WTC11 (cell line): ENCODE data around the gene SPTLC1. TPM values are rescaled to one million over a fixed set of nuclear protein-coding genes. Genes with fewer than 3 reads are reported as not detected.
A peak's percentile ranks its signal among the peaks of the same experiment; 100 is the strongest.

ENCODE experiments used
- ATAC-seq: fragments of 200-7000 bp; cut with Tn5 transposase; 2 replicates; pipeline ENCODE4 v1.10.0; 2021; ENCODE audit warnings: mild to moderate bottlenecking, moderate library complexity
- CTCF ChIA-PET: fragments of 300-600 bp; sonication (Branson Sonifier 250); formaldehyde crosslinking; loops from one replicate; lab custom pipeline; 2021; ENCODE audit warnings: antibody characterized with exemption; lab: Charles Lee
- POLR2A ChIA-PET: fragments of 350-600 bp; sonication (Branson Sonifier 250); formaldehyde crosslinking; loops from one replicate; lab custom pipeline; 2021; ENCODE audit warnings: antibody characterized with exemption; lab: Charles Lee
- DNase-seq: peaks from one replicate; pipeline ENCODE4 v3.0.0; 2021; ENCODE audit warnings: low spot score
- H3K27ac Mint-ChIP-seq: 2 replicates; pipeline ENCODE4 v1.8.0; 2021; ENCODE audit warnings: mixed read lengths
- H3K27me3 Mint-ChIP-seq: 2 replicates; pipeline ENCODE4 v1.8.0; 2021; ENCODE audit warnings: low read depth, mild to moderate bottlenecking, moderate library complexity, mixed read lengths
- H3K36me3 Mint-ChIP-seq: 2 replicates; pipeline ENCODE4 v1.8.0; 2021; ENCODE audit warnings: mixed read lengths
- H3K4me1 Mint-ChIP-seq: 2 replicates; pipeline ENCODE4 v1.8.0; 2022; ENCODE audit warnings: mixed read lengths
- H3K4me3 Mint-ChIP-seq: 2 replicates; pipeline ENCODE4 v1.8.0; 2021; ENCODE audit warnings: mild to moderate bottlenecking, moderate library complexity, mixed read lengths
- H3K9me3 Mint-ChIP-seq: 2 replicates; pipeline ENCODE4 v1.8.0; 2021; ENCODE audit warnings: mixed read lengths
- AFF4 ChIP-seq: sonication (generic); formaldehyde crosslinking; IDR thresholded peaks from 2 replicates; pipeline ENCODE4 v1.8.1; 2023; ENCODE audit warnings: mild to moderate bottlenecking, missing genetic modification reagents, borderline replicate concordance
- E2F4 ChIP-seq: sonication (generic); formaldehyde crosslinking; IDR thresholded peaks from 2 replicates; pipeline ENCODE4 v1.8.1; 2022; ENCODE audit warnings: low read depth, mild to moderate bottlenecking, moderate library complexity, missing genetic modification reagents, borderline replicate concordance
- FOXK1 ChIP-seq: sonication (generic); formaldehyde crosslinking; IDR thresholded peaks from 2 replicates; pipeline ENCODE4 v1.8.0; 2022; ENCODE audit warnings: mild to moderate bottlenecking, moderate library complexity, missing genetic modification reagents
- MXD4 ChIP-seq: fragments of 250-450 bp; sonication (Bioruptor Pico); IDR thresholded peaks from 2 replicates; pipeline ENCODE4 v1.8.0; 2021; ENCODE audit warnings: mild to moderate bottlenecking, moderate library complexity, borderline replicate concordance
- NR2C2 ChIP-seq: sonication (generic); formaldehyde crosslinking; IDR thresholded peaks from 2 replicates; pipeline ENCODE4 v1.8.0; 2022; ENCODE audit warnings: mild to moderate bottlenecking, missing genetic modification reagents
- NR3C1 ChIP-seq: sonication (generic); formaldehyde crosslinking; conservative IDR thresholded peaks from 2 replicates; pipeline ENCODE4 v1.8.1; 2023; ENCODE audit warnings: low read depth, mild to moderate bottlenecking, missing genetic modification reagents
- RELA ChIP-seq: sonication (generic); formaldehyde crosslinking; IDR thresholded peaks from 2 replicates; pipeline ENCODE4 v1.8.1; 2022; ENCODE audit warnings: missing genetic modification reagents, mild to moderate bottlenecking, borderline replicate concordance
- TCF7 ChIP-seq: sonication (generic); formaldehyde crosslinking; IDR thresholded peaks from 2 replicates; pipeline ENCODE4 v1.8.0; 2022; ENCODE audit warnings: mild to moderate bottlenecking, low read depth, missing genetic modification reagents, moderate library complexity
- TEAD4 ChIP-seq: sonication (generic); formaldehyde crosslinking; IDR thresholded peaks from 2 replicates; pipeline ENCODE4 v1.8.0; 2022; ENCODE audit warnings: mild to moderate bottlenecking, missing genetic modification reagents
- ZNF121 ChIP-seq: sonication (generic); formaldehyde crosslinking; IDR thresholded peaks from 2 replicates; pipeline ENCODE4 v1.8.0; 2023; ENCODE audit warnings: missing genetic modification reagents
- ZNF138 ChIP-seq: sonication (generic); formaldehyde crosslinking; conservative IDR thresholded peaks from 2 replicates; pipeline ENCODE4 v1.8.1; 2022; ENCODE audit warnings: mild to moderate bottlenecking, moderate library complexity, missing genetic modification reagents
- ZNF263 ChIP-seq: sonication (generic); formaldehyde crosslinking; IDR thresholded peaks from 2 replicates; pipeline ENCODE4 v1.8.1; 2022; ENCODE audit warnings: low read depth, mild to moderate bottlenecking, moderate library complexity, missing genetic modification reagents
- ZNF396 ChIP-seq: fragments of 250-450 bp; sonication (Bioruptor Pico); IDR thresholded peaks from 2 replicates; pipeline ENCODE4 v1.8.0; 2021; ENCODE audit warnings: mild to moderate bottlenecking, moderate library complexity, borderline replicate concordance
- ZNF512 ChIP-seq: sonication (generic); formaldehyde crosslinking; IDR thresholded peaks from 2 replicates; pipeline ENCODE4 v1.8.1; 2022; ENCODE audit warnings: missing genetic modification reagents, borderline replicate concordance
- total RNA-seq: library from RNA; stranded (reverse); gene quantifications from 3 replicates; pipeline ENCODE4 v1.2.3, GENCODE V29; 2021
- TF ChIP-seq, protein P1 (sequence below): sonication (generic); formaldehyde crosslinking; IDR thresholded peaks from 2 replicates; pipeline ENCODE4 v1.8.1; 2022; ENCODE audit warnings: mild to moderate bottlenecking, missing genetic modification reagents, moderate library complexity, borderline replicate concordance
- TF ChIP-seq, protein P2 (sequence below): sonication (generic); formaldehyde crosslinking; IDR thresholded peaks from 2 replicates; pipeline ENCODE4 v1.8.1; 2023; ENCODE audit warnings: mild to moderate bottlenecking, moderate library complexity, missing genetic modification reagents
- TF ChIP-seq, protein P3 (sequence below): fragments of 250-450 bp; sonication (Bioruptor Pico); IDR thresholded peaks from 2 replicates; pipeline ENCODE4 v1.9.0; 2021; ENCODE audit warnings: mild to moderate bottlenecking
- TF ChIP-seq, protein P4 (sequence below): fragments of 250-450 bp; sonication (Bioruptor Pico); IDR thresholded peaks from 2 replicates; pipeline ENCODE4 v1.9.0; 2021; ENCODE audit warnings: mild to moderate bottlenecking

Gene SPTLC1
- total RNA-seq, 1 experiment from 2014 or later, result 81.2 TPM

GRCh38 chr9:92030367-92030766 is 84.8 kb downstream of the SPTLC1 start (continued):
- no peak for TF ChIP-seq ZNF396 (CRISPR knock-in tag)
- no peak for TF ChIP-seq TEAD4 (CRISPR knock-in tag)
- TF ChIP-seq, protein P1, sequence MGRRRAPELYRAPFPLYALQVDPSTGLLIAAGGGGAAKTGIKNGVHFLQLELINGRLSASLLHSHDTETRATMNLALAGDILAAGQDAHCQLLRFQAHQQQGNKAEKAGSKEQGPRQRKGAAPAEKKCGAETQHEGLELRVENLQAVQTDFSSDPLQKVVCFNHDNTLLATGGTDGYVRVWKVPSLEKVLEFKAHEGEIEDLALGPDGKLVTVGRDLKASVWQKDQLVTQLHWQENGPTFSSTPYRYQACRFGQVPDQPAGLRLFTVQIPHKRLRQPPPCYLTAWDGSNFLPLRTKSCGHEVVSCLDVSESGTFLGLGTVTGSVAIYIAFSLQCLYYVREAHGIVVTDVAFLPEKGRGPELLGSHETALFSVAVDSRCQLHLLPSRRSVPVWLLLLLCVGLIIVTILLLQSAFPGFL (CRISPR knock-in tag), result no peak

DNA sequence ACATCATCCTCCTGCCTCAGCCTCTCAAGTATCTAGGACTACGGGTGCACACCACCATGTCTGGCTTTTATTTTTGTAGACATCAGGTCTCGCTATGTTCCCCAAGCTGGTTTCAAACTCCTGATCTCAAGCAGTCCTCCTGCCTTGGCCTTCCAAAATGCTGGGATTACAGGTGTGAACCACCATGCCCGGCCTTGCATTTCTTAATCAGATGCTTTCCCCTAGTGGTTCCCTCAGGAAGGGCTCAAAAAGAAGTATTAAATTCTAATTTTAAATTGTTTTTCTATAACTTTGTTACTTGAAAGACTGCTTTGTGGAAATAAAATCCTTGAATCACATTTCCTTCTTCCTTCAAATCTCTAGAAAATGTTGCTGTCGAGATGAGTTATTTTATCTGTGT is 85.7 kb downstream of the SPTLC1 start:
- ATAC-seq (peak; percentile 42), DNase-seq (no peak)
- Mint-ChIP-seq H3K4me1 (no peaks in the 10 kb centered on the region), H3K27me3 (no peaks in the 10 kb centered on the region), H3K27ac (no peak overlapping the region; the same call in 1 of the 2 replicates), H3K9me3 (no peaks in the 10 kb centered on the region)
- POLR2A ChIA-PET, result interaction anchor here (0.7 kb wide), 1 partner anchor 10 kb away, joined by 3 read pairs; no protein-coding TSS in a partner anchor
- CTCF ChIA-PET, result interaction anchor here (1.0 to 2.0 kb wide), 3 partner anchors 10 to 271 kb away, joined by 3 to 7 read pairs (median 4); no protein-coding TSS in a partner anchor
- no peak for TF ChIP-seq RELA (CRISPR knock-in tag)
- TF ChIP-seq MXD4, result no peak
- TF ChIP-seq, all 79 proteins: peak for 0
- Mint-ChIP-seq H3K36me3 (peaks cover 26% of the 10 kb centered on the region), H3K4me3 (no peak overlapping the region)

DNA sequence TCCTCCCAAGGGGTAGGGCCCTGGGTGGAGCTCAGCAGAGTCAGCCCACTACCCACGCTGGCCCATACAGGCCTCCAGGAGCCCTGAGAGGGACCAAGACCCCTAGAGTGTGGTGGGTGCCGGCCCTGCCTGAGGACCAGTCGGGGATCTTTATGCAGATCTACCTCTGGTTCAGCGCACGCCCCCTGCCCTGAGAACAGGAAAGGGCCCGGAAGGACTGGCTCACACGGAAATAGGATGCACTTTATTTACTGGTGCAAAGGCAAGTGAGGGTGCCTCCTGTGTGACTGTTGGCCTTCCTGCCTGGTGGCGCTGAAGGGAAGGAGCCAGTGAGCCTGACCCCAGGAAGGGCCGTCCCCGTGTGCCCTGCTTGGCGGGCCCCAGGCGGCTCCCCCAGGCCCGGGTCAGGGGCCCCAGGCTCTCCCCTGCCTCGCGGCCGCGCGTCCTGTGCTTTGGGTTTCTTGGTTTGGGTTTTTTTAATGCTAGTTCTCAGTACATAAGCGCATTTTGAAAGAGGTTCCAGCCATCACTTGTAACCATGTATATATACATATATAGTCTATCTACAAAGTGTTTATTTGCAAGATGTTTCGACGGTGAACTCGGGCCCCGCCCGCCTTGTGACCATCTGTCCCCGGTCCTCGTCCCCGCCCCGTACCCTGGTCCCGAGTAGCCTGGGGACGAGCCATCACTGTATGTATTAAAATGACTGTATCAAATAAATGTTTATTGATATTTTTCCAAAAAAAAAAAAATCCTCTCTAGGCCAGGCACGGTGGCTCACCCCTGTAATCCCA is 88.8 kb downstream of the SPTLC1 start:
- Mint-ChIP-seq H3K36me3 (no peaks in the 10 kb centered on the region), H3K4me1 (no peaks in the 10 kb centered on the region), H3K27me3 (no peaks in the 10 kb centered on the region), H3K9me3 (peaks cover 9% of the 10 kb centered on the region), H3K4me3 (no peak overlapping the region), H3K27ac (no peak overlapping the region)
- ChIA-PET POLR2A (no interaction called here), CTCF (interaction anchor here (0.6 to 1.1 kb wide), 2 partner anchors 72 to 292 kb away, joined by 3 read pairs; no protein-coding TSS in a partner anchor)
- ATAC-seq, result peak; percentile 73
- DNase-seq, result no peak
- TF ChIP-seq, protein P2, sequence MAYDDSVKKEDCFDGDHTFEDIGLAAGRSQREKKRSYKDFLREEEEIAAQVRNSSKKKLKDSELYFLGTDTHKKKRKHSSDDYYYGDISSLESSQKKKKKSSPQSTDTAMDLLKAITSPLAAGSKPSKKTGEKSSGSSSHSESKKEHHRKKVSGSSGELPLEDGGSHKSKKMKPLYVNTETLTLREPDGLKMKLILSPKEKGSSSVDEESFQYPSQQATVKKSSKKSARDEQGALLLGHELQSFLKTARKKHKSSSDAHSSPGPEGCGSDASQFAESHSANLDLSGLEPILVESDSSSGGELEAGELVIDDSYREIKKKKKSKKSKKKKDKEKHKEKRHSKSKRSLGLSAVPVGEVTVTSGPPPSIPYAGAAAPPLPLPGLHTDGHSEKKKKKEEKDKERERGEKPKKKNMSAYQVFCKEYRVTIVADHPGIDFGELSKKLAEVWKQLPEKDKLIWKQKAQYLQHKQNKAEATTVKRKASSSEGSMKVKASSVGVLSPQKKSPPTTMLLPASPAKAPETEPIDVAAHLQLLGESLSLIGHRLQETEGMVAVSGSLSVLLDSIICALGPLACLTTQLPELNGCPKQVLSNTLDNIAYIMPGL (CRISPR knock-in tag), result no peak
- TF ChIP-seq ZNF263 (CRISPR knock-in tag), result no peak
- no peak for TF ChIP-seq NR3C1 (CRISPR knock-in tag)
- no peak for TF ChIP-seq TCF7
- no peak for TF ChIP-seq FOXK1 (CRISPR knock-in tag)
- TF ChIP-seq ZNF121, result no peak
- TF ChIP-seq ZNF512, result no peak
- TF ChIP-seq, protein P3, sequence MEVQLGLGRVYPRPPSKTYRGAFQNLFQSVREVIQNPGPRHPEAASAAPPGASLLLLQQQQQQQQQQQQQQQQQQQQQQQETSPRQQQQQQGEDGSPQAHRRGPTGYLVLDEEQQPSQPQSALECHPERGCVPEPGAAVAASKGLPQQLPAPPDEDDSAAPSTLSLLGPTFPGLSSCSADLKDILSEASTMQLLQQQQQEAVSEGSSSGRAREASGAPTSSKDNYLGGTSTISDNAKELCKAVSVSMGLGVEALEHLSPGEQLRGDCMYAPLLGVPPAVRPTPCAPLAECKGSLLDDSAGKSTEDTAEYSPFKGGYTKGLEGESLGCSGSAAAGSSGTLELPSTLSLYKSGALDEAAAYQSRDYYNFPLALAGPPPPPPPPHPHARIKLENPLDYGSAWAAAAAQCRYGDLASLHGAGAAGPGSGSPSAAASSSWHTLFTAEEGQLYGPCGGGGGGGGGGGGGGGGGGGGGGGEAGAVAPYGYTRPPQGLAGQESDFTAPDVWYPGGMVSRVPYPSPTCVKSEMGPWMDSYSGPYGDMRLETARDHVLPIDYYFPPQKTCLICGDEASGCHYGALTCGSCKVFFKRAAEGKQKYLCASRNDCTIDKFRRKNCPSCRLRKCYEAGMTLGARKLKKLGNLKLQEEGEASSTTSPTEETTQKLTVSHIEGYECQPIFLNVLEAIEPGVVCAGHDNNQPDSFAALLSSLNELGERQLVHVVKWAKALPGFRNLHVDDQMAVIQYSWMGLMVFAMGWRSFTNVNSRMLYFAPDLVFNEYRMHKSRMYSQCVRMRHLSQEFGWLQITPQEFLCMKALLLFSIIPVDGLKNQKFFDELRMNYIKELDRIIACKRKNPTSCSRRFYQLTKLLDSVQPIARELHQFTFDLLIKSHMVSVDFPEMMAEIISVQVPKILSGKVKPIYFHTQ (CRISPR knock-in tag), result no peak
- no peak for TF ChIP-seq ZNF138 (CRISPR knock-in tag)
- TF ChIP-seq AFF4 (CRISPR knock-in tag), result no peak
- TF ChIP-seq, protein P4, sequence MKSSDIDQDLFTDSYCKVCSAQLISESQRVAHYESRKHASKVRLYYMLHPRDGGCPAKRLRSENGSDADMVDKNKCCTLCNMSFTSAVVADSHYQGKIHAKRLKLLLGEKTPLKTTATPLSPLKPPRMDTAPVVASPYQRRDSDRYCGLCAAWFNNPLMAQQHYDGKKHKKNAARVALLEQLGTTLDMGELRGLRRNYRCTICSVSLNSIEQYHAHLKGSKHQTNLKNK, result no peak
- TF ChIP-seq NR2C2 (CRISPR knock-in tag), result no peak
- TF ChIP-seq E2F4 (CRISPR knock-in tag), result no peak
